ENCODE results near the gene RNF5. TPM values are rescaled to one million over a fixed set of nuclear protein-coding genes. Genes with fewer than 3 reads are reported as not detected.

The RNF5 gene
- total RNA-seq, 3 donors from 2014 or later, result 56.3 to 78.0 (median 70.5) TPM

GRCh38 chr6:32146287-32146686 is 31.9 kb upstream of the RNF5 start:
- no peaks in the 10 kb centered on the region for H3K27me3 ChIP-seq

GRCh38 chr6:32146687-32147086 is 31.5 kb upstream of the RNF5 start:
- H3K27me3 ChIP-seq, result no peaks in the 10 kb centered on the region
- intact Hi-C loops (cut with DNase I; ENCODE audit: low total_unique reads), result no loop called here
- TF ChIP-seq POLR2AphosphoS5 (IDR thresholded peaks at IDR 0.05) (no peak), CTCF (IDR thresholded peaks at IDR 0.05) (no peak), POLR2A (IDR thresholded peaks at IDR 0.05) (no peak)

More at GRCh38 chr6:32146287-32146686, 31.9 kb upstream of the RNF5 start:
- TF ChIP-seq CTCF (IDR thresholded peaks at IDR 0.05) (no peak), POLR2AphosphoS5 (IDR thresholded peaks at IDR 0.05) (no peak), POLR2A (IDR thresholded peaks at IDR 0.05) (no peak)
- Histone ChIP-seq H3K9me3 (no peaks in the 10 kb centered on the region), H3K4me1 (no peaks in the 10 kb centered on the region), H3K4me3 (no peak overlapping the region), H3K27ac (no peak overlapping the region), H3K36me3 (no peaks in the 10 kb centered on the region)
- DNase-seq (ENCODE audit: low spot score in 2 of 2), result no peak
- intact Hi-C loops (cut with DNase I; ENCODE audit: low total_unique reads), result no loop called here

GRCh38 chr6:32147401-32148132 is 30.6 kb upstream of the RNF5 start:
- intact Hi-C loops (cut with DNase I; ENCODE audit: low total_unique reads), result no loop called here
- H3K4me1 ChIP-seq, result no peaks in the 10 kb centered on the region
- H3K4me3 ChIP-seq, result no peak overlapping the region
- H3K27me3 ChIP-seq, result no peaks in the 10 kb centered on the region
- no peaks in the 10 kb centered on the region for H3K9me3 ChIP-seq
- H3K27ac ChIP-seq, result no peak overlapping the region
- TF ChIP-seq CTCF (IDR thresholded peaks at IDR 0.05) (no peak), POLR2A (IDR thresholded peaks at IDR 0.05) (no peak), POLR2AphosphoS5 (IDR thresholded peaks at IDR 0.05) (no peak)
- H3K36me3 ChIP-seq, result no peaks in the 10 kb centered on the region
- no peak for DNase-seq (ENCODE audit: low spot score in 2 of 2)

More at GRCh38 chr6:32146687-32147086, 31.5 kb upstream of the RNF5 start:
- Histone ChIP-seq H3K9me3 (no peaks in the 10 kb centered on the region), H3K4me1 (no peaks in the 10 kb centered on the region), H3K36me3 (no peaks in the 10 kb centered on the region), H3K27ac (no peak overlapping the region), H3K4me3 (no peak overlapping the region)
- no peak for DNase-seq (ENCODE audit: low spot score in 2 of 2)

GRCh38 chr6:32148289-32149091 is 29.7 kb upstream of the RNF5 start:
- DNase-seq (ENCODE audit: low spot score in 2 of 2), result no peak
- Histone ChIP-seq H3K4me1 (no peaks in the 10 kb centered on the region), H3K27me3 (no peaks in the 10 kb centered on the region), H3K9me3 (no peaks in the 10 kb centered on the region), H3K27ac (no peak overlapping the region), H3K36me3 (no peaks in the 10 kb centered on the region), H3K4me3 (peak overlapping the region in 2 of 3 donors; percentile 26 to 33)
- intact Hi-C loops (cut with DNase I; ENCODE audit: low total_unique reads), result no loop called here
- TF ChIP-seq POLR2A (IDR thresholded peaks at IDR 0.05), result no peak
- TF ChIP-seq POLR2AphosphoS5 (IDR thresholded peaks at IDR 0.05), result no peak
- no peak for TF ChIP-seq CTCF (IDR thresholded peaks at IDR 0.05)
